SK-N-SH (cell line): ENCODE data around the gene GALNT6. TPM values are rescaled to one million over a fixed set of nuclear protein-coding genes. Genes with fewer than 3 reads are reported as not detected.

Experiments
- CTCF ChIA-PET: fragments of 300-600, 350-600 bp; formaldehyde crosslinking; extraction: SDS; loops from one replicate; lab custom pipeline; 2021; lab: Yijun Ruan, JAX
- POLR2A ChIA-PET: fragments of 350-600 bp; sonication (Branson Sonifier 250); formaldehyde crosslinking; extraction: SDS; loops from one replicate; lab custom pipeline; 2020; ENCODE audit warnings: antibody characterized with exemption, inconsistent platforms; lab: Yijun Ruan, JAX
- DNase-seq: peaks from one replicate; pipeline ENCODE4 v3.0.0; 2012
- H2AFZ ChIP-seq: fragments of 200-600 bp; sonication (generic); 2 replicates; pipeline ENCODE4 v1.8.1; 2016; ENCODE audit warnings: antibody characterized with exemption, mild to moderate bottlenecking, low read depth
- H3F3A ChIP-seq: fragments of 200-600 bp; sonication (generic); replicated peaks from 2 replicates; pipeline ENCODE3; 2016; ENCODE audit warnings: antibody characterized with exemption, mild to moderate bottlenecking; ENCODE audit not compliant: insufficient read depth
- H3K27ac ChIP-seq, 2 experiments: fragments of 200-500 bp in 1 of 2; fragments of 200-600 bp in 1 of 2; sonication (Bioruptor generic) in 1 of 2; sonication (generic), shearing (Covaris generic) in 1 of 2; 2 replicates each; pipeline versions ENCODE4 v1.5.1 to v1.6.1; 2014 to 2016; ENCODE audit warnings: low read depth in 2 of 2, inconsistent platforms in 1 of 2, low read length in 1 of 2, mild to moderate bottlenecking in 1 of 2, mixed read lengths in 1 of 2
- H3K27me3 ChIP-seq: fragments of 200-600 bp; sonication (generic), shearing (Covaris generic); 2 replicates; pipeline ENCODE4 v1.6.1; 2016; ENCODE audit warnings: mixed run types; ENCODE audit not compliant: insufficient read depth
- H3K36me3 ChIP-seq, 2 experiments: fragments of 200-500 bp in 1 of 2; fragments of 200-600 bp in 1 of 2; sonication (Bioruptor generic) in 1 of 2; sonication (generic) in 1 of 2; replicated peaks in 1 of 2; 2 replicates each; pipeline versions ENCODE3 to v1.5.1; 2014 to 2016; ENCODE audit warnings: low read length in 1 of 2, mild to moderate bottlenecking in 1 of 2; ENCODE audit not compliant: insufficient read depth in 2 of 2, control insufficient read depth in 1 of 2
- H3K4me1 ChIP-seq, 2 experiments: fragments of 200-500 bp in 1 of 2; fragments of 200-600 bp in 1 of 2; sonication (Bioruptor generic) in 1 of 2; sonication (generic), shearing (Covaris generic) in 1 of 2; 2 replicates each; pipeline versions ENCODE4 v1.5.1 to v1.6.1; 2014 to 2016; ENCODE audit warnings: low read depth in 1 of 2, low read length in 1 of 2, mixed run types in 1 of 2; ENCODE audit not compliant: insufficient read depth in 2 of 2, control insufficient read depth in 1 of 2
- H3K4me2 ChIP-seq: fragments of 200-600 bp; sonication (generic), shearing (Covaris generic); 2 replicates; pipeline ENCODE4 v1.6.1; 2017; ENCODE audit warnings: mixed run types
- H3K4me3 ChIP-seq, 2 experiments: fragments of 200-500 bp in 1 of 2; fragments of 200-600 bp in 1 of 2; sonication (Bioruptor generic) in 1 of 2; sonication (generic), shearing (Covaris generic) in 1 of 2; 2 replicates each; pipeline versions ENCODE4 v1.5.1 to v1.8.1; 2014 to 2016; ENCODE audit warnings: low read depth in 2 of 2, inconsistent platforms in 1 of 2, low read length in 1 of 2, mild to moderate bottlenecking in 1 of 2, mixed read lengths in 1 of 2, moderate library complexity in 1 of 2
- H3K79me2 ChIP-seq: fragments of 200-600 bp; sonication (generic); 2 replicates; pipeline ENCODE4 v1.8.1; 2017; ENCODE audit warnings: mild to moderate bottlenecking; ENCODE audit not compliant: insufficient read depth
- H3K9ac ChIP-seq: fragments of 200-600 bp; sonication (generic); 2 replicates; pipeline ENCODE4 v1.6.1; 2017; ENCODE audit warnings: mixed run types
- H3K9me2 ChIP-seq: fragments of 200-600 bp; sonication (generic); 2 replicates; pipeline ENCODE4 v1.6.1; 2017; ENCODE audit warnings: mixed run types
- H3K9me3 ChIP-seq: fragments of 200-600 bp; sonication (generic); 2 replicates; pipeline ENCODE4 v1.6.1; 2017; ENCODE audit warnings: mixed run types, mild to moderate bottlenecking, moderate library complexity
- H4K20me1 ChIP-seq: fragments of 200-600 bp; sonication (generic); 2 replicates; pipeline ENCODE4 v1.6.1; 2017; ENCODE audit warnings: mild to moderate bottlenecking, mixed run types; ENCODE audit not compliant: insufficient read depth
- CHD2 ChIP-seq: fragments of 150-350 bp; IDR thresholded peaks from 2 replicates; pipeline ENCODE4 v1.6.1; 2018; ENCODE audit warnings: low read length; ENCODE audit not compliant: partially characterized antibody
- EZH2phosphoT487 ChIP-seq: fragments of 200-600 bp; sonication (generic); IDR thresholded peaks from 2 replicates; pipeline ENCODE4 v1.6.1; 2017; ENCODE audit warnings: low read depth, mixed run types, mild to moderate bottlenecking, antibody characterized with exemption, moderate library complexity, borderline replicate concordance
- GABPA ChIP-seq: IDR thresholded peaks from 2 replicates; pipeline ENCODE4 v1.4.0; 2012; ENCODE audit warnings: low read depth, mild to moderate bottlenecking
- IRF3 ChIP-seq: fragments of 150-350 bp; IDR thresholded peaks from 2 replicates; pipeline ENCODE4 v1.6.1; 2016; ENCODE audit warnings: mild to moderate bottlenecking, low read depth, low read length
- JUND ChIP-seq: IDR thresholded peaks from 2 replicates; pipeline ENCODE4 v1.4.0; 2012
- MAX ChIP-seq: IDR thresholded peaks from 2 replicates; pipeline ENCODE4 v1.4.0; 2012; ENCODE audit warnings: low read depth
- NFIC ChIP-seq: IDR thresholded peaks from 2 replicates; pipeline ENCODE4 v1.4.0; 2012; ENCODE audit warnings: borderline replicate concordance
- RAD21 ChIP-seq: IDR thresholded peaks from 2 replicates; pipeline ENCODE4 v1.6.1; 2012; ENCODE audit warnings: mild to moderate bottlenecking, low read length
- RCOR1 ChIP-seq: fragments of 150-350 bp; IDR thresholded peaks from 2 replicates; pipeline ENCODE4 v1.6.1; 2017; ENCODE audit warnings: antibody characterized with exemption, low read length
- RFX5 ChIP-seq: IDR thresholded peaks from 2 replicates; pipeline ENCODE4 v1.6.1; 2012; ENCODE audit warnings: mild to moderate bottlenecking, improper control_type of control experiment, low read length
- WGBS: methylation state at CpG from one replicate; pipeline ENCODE4 v1.1.6; 2017; ENCODE audit warnings: low lambda C conversion rate; 5-methylcytosine and 5-hydroxymethylcytosine counted together
- polyA plus RNA-seq, 3 experiments: library from polyadenylated mRNA; depleted of rRNA; stranded (reverse); fragments of >200 nt; gene quantifications; 2 replicates each; pipeline ENCODE4 v1.2.3, GENCODE V29; 2012
- TF ChIP-seq, protein P1 (sequence below): IDR thresholded peaks from 2 replicates; pipeline ENCODE4 v1.4.0; 2012; ENCODE audit warnings: low read depth, borderline replicate concordance
- TF ChIP-seq, protein P2 (sequence below): IDR thresholded peaks from 2 replicates; pipeline ENCODE4; 2012

Gene GALNT6
- polyA plus RNA-seq, 1 of the 3 experiments (the other 2 are of a cell fraction) = 0.74 TPM

DNA sequence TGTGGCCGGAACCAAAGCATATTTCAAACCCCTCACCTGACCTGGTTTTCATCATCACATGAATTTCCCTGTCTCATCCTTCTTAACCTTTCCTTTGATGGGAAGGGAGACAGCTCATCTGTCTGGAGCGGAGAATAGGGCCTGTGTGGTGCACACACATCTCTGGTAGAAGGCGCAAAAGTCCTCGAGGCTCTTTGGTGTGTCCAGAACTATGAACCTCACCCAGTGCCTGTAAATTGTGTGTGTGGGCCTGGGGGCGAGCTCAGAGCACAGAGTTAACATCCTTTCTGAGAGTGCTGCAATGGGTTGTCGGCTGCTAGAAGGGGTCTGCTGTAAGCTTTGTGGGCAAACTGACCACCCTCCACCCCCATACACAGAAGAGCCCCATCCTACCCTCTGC is 749 bp downstream of the GALNT6 start:
- Histone ChIP-seq H3K79me2 (no peaks in the 10 kb centered on the region), H3K4me3 (peak overlapping the region in 1 of 2 experiments; percentile 50; a peak in 1 of 4 replicates), H3K9me3 (no peaks in the 10 kb centered on the region), H4K20me1 (no peaks in the 10 kb centered on the region), H3K27ac (peak overlapping the region in 1 of 2 experiments; percentile 68; a peak in 1 of 4 replicates), H3K9me2 (no peaks in the 10 kb centered on the region), H2AFZ (no peak overlapping the region), H3K4me1 (peaks cover 4 to 51% of the 10 kb centered on the region in 2 experiments; a peak in 2 of 4 replicates), H3F3A (peaks cover 23% of the 10 kb centered on the region), H3K9ac (no peak overlapping the region), H3K27me3 (no peaks in the 10 kb centered on the region), H3K4me2 (no peak overlapping the region), H3K36me3 (no peaks in the 10 kb centered on the region)
- TF ChIP-seq EZH2phosphoT487 = no peak
- ChIA-PET CTCF (interaction anchor here (0.7 to 2.3 kb wide), 8 partner anchors 12 to 537 kb away, joined by 3 to 7 read pairs (median 4); no protein-coding TSS in a partner anchor), POLR2A (interaction anchor here (1.5 kb wide), 1 partner anchor 16 kb away, joined by 3 read pairs; no protein-coding TSS in a partner anchor)
- WGBS = 100% methylated on average over 2 of the region's 6 CpGs
- no peak for DNase-seq

DNA sequence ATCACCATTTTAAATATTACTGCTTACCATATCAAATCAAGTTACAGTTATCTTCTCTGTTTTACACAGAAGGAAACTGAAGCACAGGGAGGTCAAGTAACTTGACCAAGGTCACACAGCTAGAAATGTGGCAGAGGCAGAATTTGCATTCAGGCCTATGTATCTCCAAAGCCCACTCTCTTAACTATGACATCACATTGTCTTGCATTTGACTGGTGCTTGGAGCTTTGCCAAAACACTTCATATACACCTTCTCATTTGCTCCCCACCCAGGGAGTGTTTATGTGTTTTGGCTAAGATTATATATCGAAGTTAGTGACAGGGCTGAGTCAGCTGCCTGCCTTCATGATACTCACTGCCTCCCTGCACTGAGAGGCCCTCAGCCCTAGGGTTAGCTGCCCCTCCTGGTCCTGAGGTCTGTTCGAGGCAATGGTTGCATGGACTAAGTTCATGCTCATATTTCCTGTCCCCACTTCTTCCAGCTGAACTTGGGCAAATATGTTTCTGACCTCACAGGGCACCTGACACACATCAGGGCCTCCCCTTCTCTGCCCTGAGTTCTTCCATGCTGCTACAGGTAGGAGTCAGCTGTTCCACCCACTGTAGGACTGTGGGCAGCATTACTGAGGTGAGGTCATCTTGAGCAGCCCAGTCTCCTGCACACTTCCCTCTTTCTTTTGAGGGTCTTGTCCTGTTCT is 1.8 kb downstream of the GALNT6 start:
- Histone ChIP-seq H3K27me3 (no peaks in the 10 kb centered on the region), H3K4me1 (peaks cover 3 to 47% of the 10 kb centered on the region in 2 experiments; a peak in 2 of 4 replicates), H3F3A (peaks cover 18% of the 10 kb centered on the region), H4K20me1 (no peaks in the 10 kb centered on the region), H3K79me2 (no peaks in the 10 kb centered on the region), H3K9me3 (no peaks in the 10 kb centered on the region), H3K4me3 (no peak overlapping the region), H3K27ac (peak overlapping the region in 1 of 2 experiments; percentile 91; a peak in 1 of 4 replicates), H3K9me2 (no peaks in the 10 kb centered on the region), H3K36me3 (no peaks in the 10 kb centered on the region), H3K4me2 (no peak overlapping the region), H3K9ac (no peak overlapping the region), H2AFZ (no peak overlapping the region)
- ChIA-PET POLR2A (no interaction called here), CTCF (interaction anchor here (0.7 to 1.8 kb wide), 8 partner anchors 13 to 142 kb away, joined by 3 to 6 read pairs (median 4); partner anchors contain the start of gene SLC4A8)
- TF ChIP-seq, protein P1, sequence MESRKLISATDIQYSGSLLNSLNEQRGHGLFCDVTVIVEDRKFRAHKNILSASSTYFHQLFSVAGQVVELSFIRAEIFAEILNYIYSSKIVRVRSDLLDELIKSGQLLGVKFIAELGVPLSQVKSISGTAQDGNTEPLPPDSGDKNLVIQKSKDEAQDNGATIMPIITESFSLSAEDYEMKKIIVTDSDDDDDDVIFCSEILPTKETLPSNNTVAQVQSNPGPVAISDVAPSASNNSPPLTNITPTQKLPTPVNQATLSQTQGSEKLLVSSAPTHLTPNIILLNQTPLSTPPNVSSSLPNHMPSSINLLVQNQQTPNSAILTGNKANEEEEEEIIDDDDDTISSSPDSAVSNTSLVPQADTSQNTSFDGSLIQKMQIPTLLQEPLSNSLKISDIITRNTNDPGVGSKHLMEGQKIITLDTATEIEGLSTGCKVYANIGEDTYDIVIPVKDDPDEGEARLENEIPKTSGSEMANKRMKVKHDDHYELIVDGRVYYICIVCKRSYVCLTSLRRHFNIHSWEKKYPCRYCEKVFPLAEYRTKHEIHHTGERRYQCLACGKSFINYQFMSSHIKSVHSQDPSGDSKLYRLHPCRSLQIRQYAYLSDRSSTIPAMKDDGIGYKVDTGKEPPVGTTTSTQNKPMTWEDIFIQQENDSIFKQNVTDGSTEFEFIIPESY = no peak
- no peak for DNase-seq
- 72% methylated on average over 2 of the region's 2 CpGs for WGBS

GRCh38 chr12:51388846-51389245 is 2.4 kb downstream of the GALNT6 start:
- CTCF ChIA-PET = interaction anchor here (1.0 to 1.8 kb wide), 4 partner anchors 17 to 39 kb away, joined by 3 to 5 read pairs (median 4); partner anchors contain the start of gene SLC4A8
- no peaks in the 10 kb centered on the region for H3K79me2 ChIP-seq
- H3K4me1 ChIP-seq = peaks cover 0 to 43% of the 10 kb centered on the region in 2 experiments; a peak in 2 of 4 replicates
- no peak overlapping the region for H3K9ac ChIP-seq
- no peaks in the 10 kb centered on the region for H3K27me3 ChIP-seq
- H3K4me2 ChIP-seq = no peak overlapping the region
- 96% methylated on average over 5 of the region's 5 CpGs for WGBS
- H3K27ac ChIP-seq = peak overlapping the region in 1 of 2 experiments; percentile 91; a peak in 2 of 4 replicates
- no peaks in the 10 kb centered on the region for H3K9me2 ChIP-seq
- no peak overlapping the region for H3K4me3 ChIP-seq
- H3K36me3 ChIP-seq = no peaks in the 10 kb centered on the region
- no peaks in the 10 kb centered on the region for H4K20me1 ChIP-seq
- H2AFZ ChIP-seq = 0 out of 2 replicates have a peak overlapping the region, but pooled peaks have one; percentile 78
- DNase-seq = no peak
- no peaks in the 10 kb centered on the region for H3K9me3 ChIP-seq
- POLR2A ChIA-PET = no interaction called here
- peaks cover 16% of the 10 kb centered on the region for H3F3A ChIP-seq
- TF ChIP-seq RFX5 (no peak), MAX (no peak), IRF3 (no peak), JUND (no peak), GABPA (no peak), NFIC (no peak), RAD21 (no peak), CHD2 (no peak), RCOR1 (no peak)
- TF ChIP-seq, protein P2, sequence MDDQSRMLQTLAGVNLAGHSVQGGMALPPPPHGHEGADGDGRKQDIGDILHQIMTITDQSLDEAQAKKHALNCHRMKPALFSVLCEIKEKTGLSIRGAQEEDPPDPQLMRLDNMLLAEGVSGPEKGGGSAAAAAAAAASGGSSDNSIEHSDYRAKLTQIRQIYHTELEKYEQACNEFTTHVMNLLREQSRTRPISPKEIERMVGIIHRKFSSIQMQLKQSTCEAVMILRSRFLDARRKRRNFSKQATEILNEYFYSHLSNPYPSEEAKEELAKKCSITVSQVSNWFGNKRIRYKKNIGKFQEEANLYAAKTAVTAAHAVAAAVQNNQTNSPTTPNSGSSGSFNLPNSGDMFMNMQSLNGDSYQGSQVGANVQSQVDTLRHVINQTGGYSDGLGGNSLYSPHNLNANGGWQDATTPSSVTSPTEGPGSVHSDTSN = no peak
